ENCODE results near the gene TSC22D1.
"Not testable (repeated sequence)": the region's sequence is repeated elsewhere in the genome, so short reads cannot be mapped to it uniquely, and the experiment has no call there.

TSC22D1 gene

DNA sequence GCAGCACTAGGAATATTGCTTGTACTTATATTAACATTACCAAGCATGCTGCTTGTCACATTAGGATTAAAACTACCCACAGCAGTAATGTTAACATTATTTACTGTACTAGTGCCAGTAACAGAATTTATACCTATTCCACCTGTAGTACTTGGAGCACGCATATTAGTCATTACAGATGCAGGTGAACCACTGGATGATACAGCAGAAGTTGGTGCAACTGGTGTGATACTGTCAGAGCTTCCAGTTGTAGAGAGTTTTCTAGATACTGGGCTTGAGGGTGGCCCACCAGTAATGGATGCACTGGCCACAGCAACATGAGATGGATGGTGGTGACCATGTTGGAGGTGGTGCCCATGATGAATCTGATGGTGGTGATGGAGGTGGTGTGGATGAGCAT, 1.1 kb downstream of the TSC22D1 start:
- no peak for DNase-seq
- intact Hi-C loops (cut with DNase I) = loop anchor here (10.0 kb wide), 2 partner anchors 390 to 770 kb away; partner anchors contain the start of gene TPT1

DNA sequence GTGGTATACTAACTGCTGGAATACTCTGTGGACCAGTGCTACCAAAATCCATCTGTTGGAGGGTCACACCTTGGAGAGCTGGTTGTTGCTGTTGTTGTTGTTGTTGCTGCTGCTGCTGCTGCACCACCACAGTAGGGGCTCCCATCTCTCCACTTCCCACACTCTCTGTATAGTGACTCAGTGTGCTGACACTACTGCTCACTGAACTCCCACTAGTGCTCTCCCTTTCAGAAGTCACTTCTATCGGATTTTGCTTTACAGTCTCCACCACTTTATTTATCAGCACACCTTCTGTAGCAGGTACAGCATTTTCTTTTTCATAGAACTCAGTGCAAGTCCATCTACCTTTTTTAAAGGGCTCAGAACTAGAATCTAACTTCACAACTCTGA, 1.7 kb downstream of the TSC22D1 start:
- intact Hi-C loops (cut with DNase I) = loop anchor here (10.0 kb wide), 2 partner anchors 390 to 770 kb away; partner anchors contain the start of gene TPT1
- peak in 6 of 42 donors; percentile 8 to 50 (median 36) for DNase-seq

DNA sequence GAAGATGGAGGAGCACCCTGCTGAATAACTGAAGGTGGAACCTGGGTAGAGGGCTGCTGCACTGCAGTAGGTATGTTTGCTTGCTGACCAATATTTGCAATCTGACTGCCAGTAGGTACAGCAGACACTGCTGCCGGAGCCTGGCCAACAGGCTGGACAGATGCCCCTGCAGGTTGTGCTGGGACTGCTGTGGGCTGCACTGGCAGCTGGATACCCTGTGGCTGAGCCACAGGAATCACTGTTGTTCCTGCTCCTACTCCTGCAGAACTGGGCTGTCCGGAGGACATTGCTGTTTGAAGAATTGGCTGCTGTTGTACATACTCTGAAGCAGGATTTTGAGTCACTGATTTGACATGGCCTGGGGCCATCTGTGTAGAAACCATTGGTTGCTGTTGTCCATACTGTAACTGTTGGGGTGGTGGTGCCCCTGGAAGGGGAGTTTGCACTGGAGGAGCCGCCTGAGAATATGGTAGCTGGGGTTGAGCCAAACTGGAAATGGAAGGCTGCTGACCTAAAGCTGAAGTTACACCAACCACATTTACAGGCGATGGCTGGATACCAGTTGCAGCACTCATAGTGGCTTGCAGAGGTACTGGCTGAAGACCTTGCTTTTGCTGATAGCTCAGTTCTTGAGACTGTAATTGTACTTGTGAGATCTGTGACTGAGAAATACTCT, 2.2 kb downstream of the TSC22D1 start:
- intact Hi-C loops (cut with DNase I) = loop anchor here (10.0 kb wide), 2 partner anchors 391 to 771 kb away; partner anchors contain the start of gene TPT1
- DNase-seq = peak in 10 of 42 donors; percentile 8 to 44 (median 25)

DNA sequence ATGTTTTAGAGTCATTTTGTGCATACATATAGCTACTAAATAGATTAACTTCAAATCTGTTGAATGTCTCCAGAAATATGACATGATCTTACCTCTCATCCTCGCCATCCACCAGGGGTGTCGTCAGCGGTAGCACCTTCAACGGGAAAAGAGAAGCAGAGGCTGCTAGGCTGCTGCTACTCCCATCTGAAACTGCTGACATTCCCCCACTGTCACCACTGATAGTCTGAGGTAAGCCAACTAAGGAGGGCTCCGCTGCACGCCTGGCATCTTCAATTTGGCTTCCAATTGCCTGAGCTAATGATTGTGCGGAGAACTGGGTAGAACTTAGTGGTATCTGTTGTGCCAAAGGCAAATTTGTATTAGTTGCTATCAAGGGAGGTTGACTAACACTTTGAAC, 3.1 kb downstream of the TSC22D1 start:
- peak in 31 of 42 donors; percentile 18 to 79 (median 47) for DNase-seq
- intact Hi-C loops (cut with DNase I) = loop anchor here (10.0 kb wide), 2 partner anchors 392 to 772 kb away; partner anchors contain the start of gene TPT1

DNA sequence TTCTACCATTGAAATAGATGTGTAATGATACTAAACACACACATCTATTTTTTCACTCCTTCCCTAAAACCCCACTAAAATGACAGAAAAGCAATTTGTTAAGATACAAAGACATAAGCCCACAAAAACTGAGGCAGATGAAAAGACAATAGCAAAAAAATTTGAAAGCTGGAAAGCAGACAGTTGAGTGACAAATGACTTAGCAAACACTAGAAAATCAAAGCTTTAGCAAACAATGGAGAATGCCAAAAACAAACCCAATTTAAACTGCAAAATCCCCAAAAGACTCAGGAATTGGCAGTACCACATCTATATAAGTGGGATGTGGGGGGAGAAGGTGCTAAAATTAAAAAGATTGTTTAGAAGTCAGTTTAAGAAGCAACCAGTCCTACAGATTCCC, 9.5 kb downstream of the TSC22D1 start:
- no peak for DNase-seq
- intact Hi-C loops (cut with DNase I) = no loop called here

DNA sequence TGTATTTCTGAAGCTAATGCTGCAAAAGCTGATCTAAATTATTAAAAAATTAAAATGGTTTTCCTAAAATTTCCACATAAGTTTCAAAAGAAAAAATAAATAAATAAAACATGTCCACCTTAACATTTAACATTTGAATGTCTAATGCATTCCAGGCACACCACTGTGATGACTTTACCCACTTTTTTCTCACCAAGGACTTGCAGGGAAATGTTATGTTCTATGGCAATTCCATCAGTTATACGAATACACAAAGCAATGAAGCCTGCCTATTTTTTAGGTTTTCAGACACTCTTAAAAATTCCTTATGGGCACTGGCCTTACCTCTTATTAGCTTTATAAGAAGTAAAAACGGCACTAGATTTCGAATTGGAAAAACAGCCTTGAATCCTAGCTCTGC, 10.2 kb downstream of the TSC22D1 start:
- intact Hi-C loops (cut with DNase I) = no loop called here

DNA sequence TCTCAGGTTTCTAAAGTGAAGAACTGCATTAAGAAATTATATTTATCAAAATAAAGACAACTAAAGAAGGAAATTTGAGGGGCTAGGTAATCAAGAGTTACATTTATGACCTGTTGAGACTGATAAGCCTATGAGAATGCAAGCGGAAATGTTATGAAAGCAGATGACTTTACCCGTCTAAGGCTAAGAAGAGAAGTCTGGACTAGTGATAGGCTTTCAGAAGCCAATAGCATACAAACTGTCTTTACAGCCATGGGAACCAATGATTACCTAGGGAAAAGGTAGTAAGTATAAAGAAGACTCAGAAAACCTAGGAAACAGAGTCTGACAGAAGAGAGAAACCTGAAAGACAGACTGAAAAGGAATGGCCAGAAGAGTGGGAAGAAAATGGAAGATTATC, 11.2 kb downstream of the TSC22D1 start:
- intact Hi-C loops (cut with DNase I) = no loop called here
- no peak for DNase-seq

More for the DNA sequence above, 10.2 kb downstream of the TSC22D1 start:
- DNase-seq = no peak

DNA sequence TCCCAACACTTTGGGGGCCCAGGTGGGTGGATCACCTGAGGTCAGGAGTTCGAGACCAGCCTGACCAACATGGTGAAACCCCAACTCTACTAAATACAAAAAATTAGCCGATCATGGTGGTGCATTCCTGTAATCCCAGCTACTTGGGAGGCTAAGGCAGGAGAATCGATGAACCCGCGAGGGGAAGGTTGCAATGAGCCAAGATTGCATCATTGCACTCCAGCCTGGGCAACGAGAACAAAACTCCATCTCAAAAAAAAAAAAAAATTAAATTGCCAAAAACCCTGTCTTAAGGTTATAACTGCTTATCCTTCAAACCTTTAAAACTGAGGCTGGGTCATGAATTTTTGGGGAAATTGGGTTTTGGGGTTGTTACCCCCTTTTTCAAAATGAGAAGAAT, 13.3 kb downstream of the TSC22D1 start:
- DNase-seq; intact Hi-C loops (cut with DNase I): not testable (repeated sequence)

DNA sequence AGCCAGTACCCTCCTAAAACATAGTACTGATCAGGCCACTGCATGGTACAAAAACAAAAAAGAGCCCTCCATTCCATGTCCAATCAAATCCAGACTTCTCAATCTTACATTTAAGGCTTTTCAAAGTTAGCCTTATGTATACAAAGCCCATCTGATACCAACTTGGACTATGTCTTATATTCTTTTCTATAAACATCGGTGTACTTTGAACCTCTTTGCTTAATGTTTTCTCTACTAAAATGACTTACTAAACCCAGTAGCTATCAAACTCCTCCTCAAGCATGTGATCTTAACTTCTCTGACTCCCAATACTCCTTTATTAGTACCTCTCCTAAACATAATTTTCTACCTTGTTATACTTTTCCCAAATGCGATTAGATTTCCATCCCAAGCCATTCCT, 14.8 kb downstream of the TSC22D1 start:
- DNase-seq = no peak
- intact Hi-C loops (cut with DNase I) = no loop called here

DNA sequence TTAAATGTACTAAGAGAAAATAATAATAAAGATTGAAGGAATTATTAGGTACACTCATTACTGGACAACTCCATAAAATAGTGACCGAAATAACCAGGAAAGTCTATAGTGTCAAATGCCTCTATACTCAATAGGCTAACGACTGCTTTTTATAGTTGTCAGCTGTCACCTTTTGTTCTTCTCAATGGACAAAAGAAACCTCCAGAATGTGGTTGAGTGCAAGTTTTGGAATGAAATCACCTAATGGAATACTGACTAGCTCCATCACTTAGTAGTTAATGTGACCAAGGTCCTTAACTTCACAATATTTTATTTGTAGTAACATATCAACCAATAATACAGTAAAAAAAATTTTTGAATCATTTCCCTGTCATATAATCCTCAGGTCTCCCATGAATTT, 18.1 kb downstream of the TSC22D1 start:
- intact Hi-C loops (cut with DNase I) = no loop called here
- DNase-seq = no peak

DNA sequence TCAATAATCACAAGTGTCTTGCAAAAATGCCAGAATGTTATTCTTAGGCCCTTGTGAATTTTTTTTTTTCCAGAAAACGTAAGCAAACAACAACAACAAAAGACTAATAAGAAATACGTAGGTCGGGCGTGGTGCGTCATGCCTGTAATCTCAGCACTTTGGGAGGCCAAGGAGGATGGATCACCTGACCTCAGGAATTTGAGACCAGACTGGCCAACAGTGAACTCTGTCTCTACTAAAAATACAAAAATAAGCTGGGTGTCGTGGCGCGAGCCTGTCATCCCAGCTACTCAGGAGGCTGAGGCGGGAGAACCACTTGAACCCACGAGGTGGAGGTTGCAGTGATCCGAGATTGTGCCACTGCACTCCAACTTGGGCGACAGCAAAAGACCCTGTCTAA, 20.9 kb downstream of the TSC22D1 start:
- DNase-seq = no peak
- intact Hi-C loops (cut with DNase I) = no loop called here

DNA sequence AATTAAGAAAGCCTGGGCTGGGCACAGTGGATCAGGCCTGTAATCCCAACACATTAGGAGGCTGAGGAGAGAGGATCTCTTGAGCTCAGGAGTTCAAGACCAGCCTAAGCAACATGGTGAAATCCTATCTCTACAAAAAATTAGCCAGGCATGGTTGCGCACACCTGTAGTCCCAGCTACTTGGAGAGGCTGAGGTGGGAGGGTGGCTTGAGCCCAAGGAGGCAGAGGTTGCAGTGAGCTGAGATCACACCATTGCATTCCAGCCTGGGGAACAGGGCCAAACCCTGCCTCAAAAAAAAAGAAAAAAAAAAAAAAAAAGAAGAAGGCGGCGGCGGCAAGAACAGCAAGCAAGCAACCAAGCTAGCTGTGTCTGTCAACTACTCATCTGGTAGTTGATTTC, 26.7 kb downstream of the TSC22D1 start:
- intact Hi-C loops (cut with DNase I) = no loop called here
- DNase-seq = no peak

DNA sequence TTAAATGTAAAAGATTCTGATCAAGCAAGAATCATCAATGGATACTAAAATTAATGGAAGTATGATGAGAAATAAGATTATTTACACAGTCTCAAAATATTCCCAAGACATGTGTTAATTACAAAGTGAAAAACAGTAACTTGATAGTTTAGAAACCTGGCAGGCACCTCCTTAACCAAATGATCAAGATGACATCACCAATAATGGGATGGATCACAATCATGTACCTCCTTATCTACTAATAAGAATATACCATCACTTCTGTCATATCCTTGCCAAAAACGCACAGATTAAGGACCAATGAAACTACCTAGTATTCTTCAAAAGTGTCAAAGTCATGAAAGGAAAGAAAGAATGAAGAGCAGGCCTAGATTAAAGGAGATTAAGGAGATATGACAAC, 30.0 kb downstream of the TSC22D1 start:
- DNase-seq = no peak
- intact Hi-C loops (cut with DNase I) = no loop called here

DNA sequence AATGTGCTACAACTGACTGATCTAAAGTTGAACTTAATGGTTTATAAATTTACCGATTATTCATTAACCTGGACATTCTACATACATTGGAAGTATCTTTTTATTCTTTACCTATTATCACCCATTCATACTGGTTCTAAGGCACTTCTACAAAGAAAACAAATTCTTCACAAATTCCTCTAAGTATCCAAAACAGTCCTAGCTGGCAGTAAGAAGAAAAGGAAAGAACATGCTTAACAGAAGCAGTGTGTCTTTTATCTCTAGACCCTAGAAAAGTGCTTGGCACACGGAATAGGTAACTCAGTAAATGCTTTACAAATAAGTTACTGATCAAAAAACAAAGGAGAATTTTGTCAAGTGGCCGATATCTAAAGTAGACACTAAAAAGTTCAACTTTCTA, 32.8 kb downstream of the TSC22D1 start:
- DNase-seq = no peak
- intact Hi-C loops (cut with DNase I) = no loop called here

DNA sequence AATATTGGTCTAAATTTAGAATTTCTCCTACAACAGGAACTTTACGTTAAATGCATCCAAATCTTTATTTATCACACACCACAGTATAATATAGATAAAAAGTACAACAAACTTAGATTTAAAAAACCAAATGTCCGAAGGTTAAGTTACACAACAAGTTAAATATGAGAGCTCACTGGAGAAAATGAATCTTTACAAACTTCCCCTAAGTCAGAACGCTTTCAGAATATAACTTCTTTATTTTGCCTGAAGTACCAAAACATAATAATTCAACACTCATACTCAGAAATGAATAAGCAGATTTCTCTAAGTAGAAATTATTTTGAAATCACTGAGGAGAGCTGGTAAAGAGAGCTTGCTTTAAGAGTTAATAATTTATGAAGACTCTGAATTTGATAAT, 33.8 kb downstream of the TSC22D1 start:
- intact Hi-C loops (cut with DNase I) = no loop called here
- no peak for DNase-seq

DNA sequence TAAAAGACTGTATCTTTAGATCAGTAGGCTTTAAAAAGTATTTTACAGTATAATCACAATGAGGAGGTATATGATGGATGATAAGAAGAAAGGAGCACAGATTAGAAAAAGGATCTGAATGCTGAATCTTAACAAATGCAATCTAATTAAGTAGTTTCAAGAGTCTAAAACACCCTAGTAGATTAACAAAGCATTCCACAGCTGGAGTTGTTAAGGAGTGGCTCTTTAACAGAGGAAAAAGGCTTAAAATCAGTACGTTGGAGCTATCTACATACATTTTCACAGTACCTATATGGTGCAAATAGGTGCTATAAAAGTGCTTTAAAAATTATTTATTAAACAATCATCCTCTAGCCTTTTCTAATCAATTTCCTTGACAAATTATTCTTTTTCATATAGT, 34.5 kb downstream of the TSC22D1 start:
- intact Hi-C loops (cut with DNase I) = no loop called here

DNA sequence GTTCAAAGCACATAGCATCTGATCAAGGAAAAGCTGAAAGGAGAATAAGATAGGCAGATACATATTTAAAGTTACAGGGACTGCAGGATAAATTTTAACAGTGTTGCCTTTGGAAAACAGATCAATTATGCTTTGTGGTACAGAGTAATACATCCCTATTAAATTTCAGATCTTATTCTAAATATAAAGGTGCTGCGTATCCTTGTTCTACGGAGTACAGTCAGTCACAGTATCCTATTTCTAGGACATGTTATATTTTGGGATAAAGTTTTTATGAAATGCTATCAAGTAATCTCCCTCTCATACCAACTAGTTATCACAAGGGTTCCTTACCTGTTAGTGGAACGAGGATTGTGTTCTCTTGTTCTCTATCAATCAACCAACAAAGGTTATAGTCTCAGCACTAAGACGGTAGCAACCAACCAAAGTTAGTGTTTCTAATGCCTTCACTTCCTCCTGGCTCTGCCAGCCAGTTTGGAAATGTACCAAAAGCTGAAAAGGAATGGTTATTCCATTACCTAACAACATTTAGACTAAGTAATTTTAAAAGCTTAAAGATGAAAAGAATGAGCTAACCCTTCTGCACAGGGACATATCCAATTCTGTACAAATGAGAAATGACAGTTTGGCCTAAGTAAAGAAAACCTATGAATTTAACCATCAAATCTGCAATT, 35.2 kb downstream of the TSC22D1 start:
- DNase-seq = no peak
- intact Hi-C loops (cut with DNase I) = no loop called here

More for the DNA sequence above, 34.5 kb downstream of the TSC22D1 start:
- DNase-seq = no peak

DNA sequence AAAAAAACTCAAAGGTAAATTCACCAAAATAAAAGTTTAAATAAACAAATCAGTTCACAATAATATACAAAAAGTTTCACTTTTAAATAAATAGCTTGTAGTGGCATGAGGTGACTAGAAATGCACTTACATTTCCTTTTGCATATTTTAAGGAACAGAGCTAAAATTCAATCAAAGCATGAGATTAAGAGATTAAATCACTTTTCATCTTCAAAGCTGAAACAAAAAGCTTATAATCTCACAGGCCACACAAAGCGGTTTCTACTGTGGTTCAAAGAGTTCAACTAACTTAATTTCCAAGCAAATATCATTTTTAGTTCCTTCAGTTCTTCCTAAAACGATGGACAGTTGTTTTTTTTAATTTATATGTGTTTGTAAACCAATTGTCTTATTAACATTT, 38.9 kb downstream of the TSC22D1 start:
- DNase-seq = no peak
- intact Hi-C loops (cut with DNase I) = no loop called here

DNA sequence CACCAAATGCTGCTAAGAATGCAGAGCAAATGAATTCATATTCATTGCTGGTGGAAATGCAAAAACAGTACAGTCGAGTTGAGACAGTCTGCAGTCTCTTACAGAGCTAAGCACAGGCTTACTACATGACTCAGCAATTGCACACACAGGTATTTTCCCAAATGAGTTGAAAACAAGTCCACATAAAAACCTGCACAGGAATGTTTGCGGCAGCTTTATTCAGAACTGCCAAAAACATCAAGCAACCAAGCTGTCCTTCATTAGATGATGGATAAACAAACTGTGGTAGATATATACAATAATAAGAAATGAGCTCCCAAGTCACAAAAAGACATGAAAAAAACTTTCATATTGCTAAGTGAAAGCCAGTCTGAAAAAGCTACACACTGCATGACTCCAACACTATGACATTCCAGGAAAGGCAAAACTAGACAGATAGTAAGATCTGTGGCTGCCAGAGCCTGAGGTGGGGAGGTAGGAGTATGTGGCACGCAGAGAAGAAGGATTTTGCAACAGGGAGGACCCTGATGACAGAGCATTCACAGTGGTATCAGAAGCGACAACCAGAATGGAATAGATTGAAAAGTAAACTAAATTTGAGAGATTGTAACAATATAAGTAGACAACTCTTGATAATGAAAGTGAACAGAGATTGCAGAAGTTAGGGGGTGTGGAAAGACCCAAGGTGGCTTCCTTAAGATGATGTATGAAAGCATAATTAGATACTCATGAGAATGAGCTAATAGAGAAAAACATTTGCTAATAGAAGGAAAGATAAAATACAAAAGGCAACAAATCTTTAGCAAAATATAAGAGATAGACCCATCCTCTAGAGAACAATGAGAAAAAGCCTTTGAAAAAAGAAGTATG, 52.7 kb downstream of the TSC22D1 start:
- intact Hi-C loops (cut with DNase I) = no loop called here
- peak in 2 of 42 donors; percentile 15 to 18 for DNase-seq

DNA sequence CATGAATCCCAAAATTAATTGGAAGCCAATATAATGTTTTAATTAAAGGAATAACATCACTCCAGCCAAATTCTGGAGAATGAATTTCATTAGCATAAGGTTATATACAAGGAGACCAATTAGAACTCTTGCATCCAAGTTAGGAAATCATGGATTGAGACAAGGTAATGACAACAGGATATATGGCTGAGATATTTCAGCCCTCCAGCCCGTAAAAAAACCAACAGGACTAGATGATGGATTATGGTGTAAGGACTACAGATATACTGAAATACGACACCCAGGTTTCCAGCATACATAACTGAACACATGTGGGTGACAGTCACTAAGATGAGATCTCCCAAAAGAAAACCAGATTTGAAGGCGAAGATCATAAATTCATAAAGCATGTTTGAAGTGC, 56.5 kb downstream of the TSC22D1 start:
- DNase-seq = no peak
- intact Hi-C loops (cut with DNase I) = no loop called here
